ENCODE data around the gene KIF14. TPM values are rescaled to one million over a fixed set of nuclear protein-coding genes. Genes with fewer than 3 reads are reported as not detected.

Gene KIF14
- total and polyA plus RNA-seq, 2 of the 13 experiments (the other 11 are each of a cell fraction or from before 2014, with no cell fraction given), result 3.3 to 11.2 TPM

DNA sequence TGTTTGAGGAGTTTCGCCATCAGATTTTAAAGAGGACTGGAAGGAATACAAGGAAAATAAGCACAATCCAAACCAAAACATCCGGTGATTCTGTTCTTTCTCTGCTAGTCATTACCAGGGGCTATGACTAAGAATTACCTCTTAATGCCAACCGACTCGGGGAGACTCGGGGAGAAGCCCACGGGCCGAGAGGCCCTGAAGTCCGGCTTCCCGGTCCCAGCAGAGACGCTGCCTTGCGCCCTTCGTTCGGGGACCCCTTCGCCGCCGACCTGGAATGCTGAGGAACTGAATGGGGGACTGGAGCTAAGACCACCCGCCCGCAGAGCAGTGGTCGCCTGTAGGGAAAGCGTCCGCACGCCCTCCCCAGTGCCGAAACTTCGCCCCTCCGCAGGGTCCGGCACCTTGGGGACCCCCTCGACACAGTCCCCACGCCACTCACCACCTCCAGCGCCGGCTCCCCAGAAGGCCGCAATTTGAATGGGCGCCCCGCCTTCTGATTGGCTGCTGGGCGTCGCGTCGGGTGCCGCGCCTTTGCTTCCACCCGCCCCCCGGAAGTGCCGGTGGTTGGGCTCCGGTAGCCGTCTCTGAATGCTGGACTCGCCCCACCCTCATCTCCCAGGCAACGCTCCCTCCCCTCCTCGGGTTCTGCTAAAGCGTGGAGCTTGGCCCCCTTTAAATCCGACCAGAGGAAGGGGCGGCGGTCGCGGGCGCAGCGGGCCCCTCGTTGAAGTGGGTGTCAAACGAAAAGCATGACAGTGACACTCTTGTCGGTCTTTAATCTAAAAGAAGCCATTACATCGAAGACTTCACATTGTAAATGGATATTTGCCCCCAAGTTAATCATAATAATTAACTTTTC lies at the start of gene KIF14 (continued):
- TF ChIP-seq, protein P1, sequence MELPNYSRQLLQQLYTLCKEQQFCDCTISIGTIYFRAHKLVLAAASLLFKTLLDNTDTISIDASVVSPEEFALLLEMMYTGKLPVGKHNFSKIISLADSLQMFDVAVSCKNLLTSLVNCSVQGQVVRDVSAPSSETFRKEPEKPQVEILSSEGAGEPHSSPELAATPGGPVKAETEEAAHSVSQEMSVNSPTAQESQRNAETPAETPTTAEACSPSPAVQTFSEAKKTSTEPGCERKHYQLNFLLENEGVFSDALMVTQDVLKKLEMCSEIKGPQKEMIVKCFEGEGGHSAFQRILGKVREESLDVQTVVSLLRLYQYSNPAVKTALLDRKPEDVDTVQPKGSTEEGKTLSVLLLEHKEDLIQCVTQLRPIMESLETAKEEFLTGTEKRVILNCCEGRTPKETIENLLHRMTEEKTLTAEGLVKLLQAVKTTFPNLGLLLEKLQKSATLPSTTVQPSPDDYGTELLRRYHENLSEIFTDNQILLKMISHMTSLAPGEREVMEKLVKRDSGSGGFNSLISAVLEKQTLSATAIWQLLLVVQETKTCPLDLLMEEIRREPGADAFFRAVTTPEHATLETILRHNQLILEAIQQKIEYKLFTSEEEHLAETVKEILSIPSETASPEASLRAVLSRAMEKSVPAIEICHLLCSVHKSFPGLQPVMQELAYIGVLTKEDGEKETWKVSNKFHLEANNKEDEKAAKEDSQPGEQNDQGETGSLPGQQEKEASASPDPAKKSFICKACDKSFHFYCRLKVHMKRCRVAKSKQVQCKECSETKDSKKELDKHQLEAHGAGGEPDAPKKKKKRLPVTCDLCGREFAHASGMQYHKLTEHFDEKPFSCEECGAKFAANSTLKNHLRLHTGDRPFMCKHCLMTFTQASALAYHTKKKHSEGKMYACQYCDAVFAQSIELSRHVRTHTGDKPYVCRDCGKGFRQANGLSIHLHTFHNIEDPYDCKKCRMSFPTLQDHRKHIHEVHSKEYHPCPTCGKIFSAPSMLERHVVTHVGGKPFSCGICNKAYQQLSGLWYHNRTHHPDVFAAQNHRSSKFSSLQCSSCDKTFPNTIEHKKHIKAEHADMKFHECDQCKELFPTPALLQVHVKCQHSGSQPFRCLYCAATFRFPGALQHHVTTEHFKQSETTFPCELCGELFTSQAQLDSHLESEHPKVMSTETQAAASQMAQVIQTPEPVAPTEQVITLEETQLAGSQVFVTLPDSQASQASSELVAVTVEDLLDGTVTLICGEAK (IDR thresholded peaks at IDR 0.05), result no peak
- TF ChIP-seq, protein P1 (CRISPR knock-in tag; IDR thresholded peaks at IDR 0.05), result no peak
- TF ChIP-seq ZNF788 (CRISPR knock-in tag; IDR thresholded peaks at IDR 0.05; ENCODE audit: borderline replicate concordance) (peak; percentile 35; the same call in 1 of the 2 replicates), POLR2AphosphoS5 (IDR thresholded peaks at IDR 0.05; ENCODE audit: low read depth, low read length) (peak; percentile 53; the same call in 1 of the 2 replicates)
